IgD-negative memory B cell (primary cell): ENCODE measurements around the gene MACROD2. TPM values are rescaled to one million over a fixed set of nuclear protein-coding genes. Genes with fewer than 3 reads are reported as not detected.

Source experiments
- H3K27ac Mint-ChIP-seq, 3 donors: one replicate each; pipeline ENCODE4 v1.8.0; 2020 to 2022; ENCODE audit warnings: mild to moderate bottlenecking in 3 of 3, mixed read lengths in 3 of 3, moderate library complexity in 1 of 3
- H3K27me3 Mint-ChIP-seq: one replicate; pipeline ENCODE4 v1.8.0; 2021; ENCODE audit warnings: mixed read lengths
- H3K36me3 Mint-ChIP-seq: one replicate; pipeline ENCODE4 v1.8.0; 2020; ENCODE audit warnings: mild to moderate bottlenecking, mixed read lengths
- H3K4me1 Mint-ChIP-seq, 3 donors: one replicate each; pipeline ENCODE4 v1.8.0; 2020 to 2022; ENCODE audit warnings: mixed read lengths in 3 of 3, mild to moderate bottlenecking in 1 of 3
- H3K4me3 Mint-ChIP-seq, 4 donors: one replicate each; pipeline ENCODE4 v1.8.0; 2020 to 2022; ENCODE audit warnings: mild to moderate bottlenecking in 4 of 4, mixed read lengths in 4 of 4, moderate library complexity in 3 of 4
- H3K9me3 Mint-ChIP-seq, 3 donors: one replicate each; pipeline ENCODE4 v1.8.0; 2020 to 2021; ENCODE audit warnings: mixed read lengths in 3 of 3, mild to moderate bottlenecking in 1 of 3
- polyA plus RNA-seq: library from polyadenylated mRNA; unstranded; fragments of 300-500 nt; fragmentation: Illumina TruSeq; gene quantifications from one replicate; pipeline ENCODE4 v1.2.3, GENCODE V29; 2021

MACROD2 gene
- polyA plus RNA-seq, 1 donor from 2014 or later, result 1.3 TPM

DNA sequence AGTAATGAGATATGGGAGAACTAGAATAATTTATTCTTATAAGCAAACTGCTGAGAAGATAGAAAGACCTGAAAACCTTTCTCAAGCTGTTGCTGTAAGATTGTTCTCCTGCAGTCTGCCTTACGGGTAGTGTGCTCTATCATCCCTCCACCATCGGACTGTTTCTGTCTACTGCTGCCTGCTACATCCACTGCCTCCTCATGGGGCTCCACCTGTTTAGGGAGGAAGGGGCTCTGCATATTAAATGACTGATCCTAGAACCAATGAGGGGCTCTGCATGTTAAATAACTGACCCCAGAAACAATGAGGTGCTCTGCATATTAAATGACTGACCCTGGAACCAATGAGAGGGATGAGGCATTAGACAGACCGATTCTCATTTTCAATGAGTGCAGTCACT is 1923.3 kb downstream of the MACROD2 start:
- Mint-ChIP-seq H3K27ac (peak overlapping the region in 2 of 3 donors; percentile 5 to 36), H3K4me1 (peaks cover 38 to 45% (median 38%) of the 10 kb centered on the region in 3 donors), H3K27me3 (no peaks in the 10 kb centered on the region), H3K4me3 (no peak overlapping the region), H3K36me3 (peaks cover 10% of the 10 kb centered on the region), H3K9me3 (peaks cover 0 to 2% (median 0%) of the 10 kb centered on the region in 3 donors)

DNA sequence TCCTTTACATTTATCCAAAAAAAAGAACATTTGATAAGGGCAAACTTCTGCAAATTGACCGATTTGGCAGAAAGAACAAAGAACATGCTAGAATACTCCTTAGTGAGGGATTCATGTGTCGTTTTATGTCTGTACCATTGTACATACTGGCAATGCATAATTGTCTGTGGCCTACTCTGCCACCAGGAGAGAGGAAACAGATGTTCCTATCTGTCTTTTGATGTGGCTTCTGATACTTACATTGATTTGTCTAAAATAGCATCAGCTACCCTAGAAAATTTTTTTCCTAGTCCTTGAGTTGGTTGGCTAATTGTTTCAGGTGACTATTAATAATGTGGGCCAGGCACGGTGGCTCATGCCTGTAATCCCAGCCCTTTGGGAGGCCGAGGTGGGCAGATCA is 1923.8 kb downstream of the MACROD2 start:
- Mint-ChIP-seq H3K27ac (peak overlapping the region in 2 of 3 donors; percentile 5 to 87), H3K4me1 (peaks cover 36 to 49% (median 38%) of the 10 kb centered on the region in 3 donors), H3K4me3 (peak overlapping the region in 2 of 4 donors; percentile 44 to 80), H3K36me3 (peaks cover 10% of the 10 kb centered on the region), H3K27me3 (no peaks in the 10 kb centered on the region), H3K9me3 (peaks cover 0 to 2% (median 0%) of the 10 kb centered on the region in 3 donors)

DNA sequence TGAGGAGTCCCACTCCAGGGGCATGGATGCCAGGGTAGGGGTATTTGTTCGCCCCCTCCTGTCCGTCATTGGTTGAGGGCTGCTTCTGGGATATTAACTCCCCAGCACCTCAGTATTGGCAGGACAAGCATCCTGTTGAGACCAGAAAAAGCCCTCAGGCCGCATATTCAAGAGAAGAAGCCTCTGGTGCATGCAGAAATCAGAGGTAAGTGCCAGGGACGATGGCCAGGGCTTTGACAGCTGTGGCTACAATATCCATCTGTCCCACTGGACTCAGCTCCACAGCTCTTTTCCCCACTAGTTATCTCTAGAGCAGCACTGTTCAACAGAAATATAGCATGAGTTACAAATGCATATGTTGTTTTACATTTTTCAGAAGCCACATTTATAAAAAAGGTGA is 1926.6 kb downstream of the MACROD2 start:
- H3K4me1 Mint-ChIP-seq, result peaks cover 38 to 61% (median 40%) of the 10 kb centered on the region in 3 donors
- peaks cover 0 to 2% (median 0%) of the 10 kb centered on the region in 3 donors for H3K9me3 Mint-ChIP-seq
- H3K27me3 Mint-ChIP-seq, result no peaks in the 10 kb centered on the region
- peak overlapping the region in 2 of 4 donors; percentile 20 to 87 for H3K4me3 Mint-ChIP-seq
- peaks cover 7% of the 10 kb centered on the region for H3K36me3 Mint-ChIP-seq
- H3K27ac Mint-ChIP-seq, result peak overlapping the region in 1 of 3 donors; percentile 76

DNA sequence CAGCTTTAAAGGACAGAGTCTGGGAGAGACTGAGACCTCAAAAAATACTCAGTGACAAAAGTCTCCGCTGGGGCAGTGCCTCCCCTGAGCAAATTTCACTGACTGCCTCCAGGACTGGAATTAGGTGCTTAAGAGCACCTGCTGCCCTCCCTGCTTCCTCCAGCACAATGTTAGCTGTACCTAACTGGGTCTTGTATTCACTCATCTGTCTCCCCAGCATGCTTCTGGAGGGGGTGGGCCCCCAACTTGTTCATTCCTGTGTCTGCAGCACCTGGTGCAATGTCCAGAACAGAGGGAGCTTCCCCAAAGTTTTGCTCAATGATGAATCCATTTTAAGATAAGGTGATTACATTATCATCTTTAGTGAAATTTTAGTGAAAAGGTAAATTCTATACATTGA is 1927.2 kb downstream of the MACROD2 start:
- Mint-ChIP-seq H3K27me3 (no peaks in the 10 kb centered on the region), H3K9me3 (peaks cover 0 to 2% (median 0%) of the 10 kb centered on the region in 3 donors), H3K4me1 (peaks cover 38 to 60% (median 40%) of the 10 kb centered on the region in 3 donors), H3K36me3 (peaks cover 7% of the 10 kb centered on the region), H3K27ac (peak overlapping the region in 2 of 3 donors; percentile 71 to 76), H3K4me3 (peak overlapping the region in 3 of 4 donors; percentile 28 to 87 (median 77))

DNA sequence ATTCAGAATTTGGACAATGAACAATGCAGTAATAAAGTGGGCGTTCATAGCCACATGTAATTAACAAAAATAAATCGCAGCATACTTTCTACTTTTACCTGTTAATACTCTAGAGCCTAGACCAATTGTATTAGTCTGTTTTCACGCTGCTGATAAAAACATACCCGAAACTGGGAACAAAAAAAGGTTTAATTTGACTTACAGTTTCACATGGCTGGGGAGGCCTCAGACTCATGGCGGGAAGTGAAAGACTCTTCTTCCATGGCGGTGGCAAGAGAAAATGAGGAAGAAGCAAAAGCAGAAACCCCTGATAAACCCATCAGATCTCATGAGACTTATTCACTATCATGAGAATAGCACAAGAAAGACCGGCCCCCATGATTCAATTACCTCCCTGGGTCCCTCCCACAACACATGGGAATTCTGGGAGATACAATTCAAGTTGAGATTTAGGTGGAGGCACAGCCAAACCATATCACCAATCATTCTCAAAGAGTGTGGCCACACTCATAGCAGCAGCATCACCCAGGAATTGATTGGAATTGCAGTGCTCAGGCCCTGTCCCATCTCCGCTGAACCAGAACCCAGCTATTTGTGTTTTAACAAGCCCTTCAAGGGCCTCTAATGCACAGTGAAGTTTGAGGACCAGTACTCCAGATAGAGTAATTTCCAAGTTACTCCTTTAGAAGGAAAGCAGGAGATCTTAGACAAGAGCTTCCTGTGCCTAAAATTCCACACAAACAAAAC is 1927.9 kb downstream of the MACROD2 start:
- peak overlapping the region in 1 of 3 donors; percentile 0 for H3K27ac Mint-ChIP-seq
- H3K27me3 Mint-ChIP-seq, result no peaks in the 10 kb centered on the region
- H3K36me3 Mint-ChIP-seq, result peaks cover 7% of the 10 kb centered on the region
- peaks cover 38 to 60% (median 40%) of the 10 kb centered on the region in 3 donors for H3K4me1 Mint-ChIP-seq
- H3K9me3 Mint-ChIP-seq, result peaks cover 0 to 2% (median 0%) of the 10 kb centered on the region in 3 donors
- peak overlapping the region in 3 of 4 donors; percentile 23 to 87 (median 77) for H3K4me3 Mint-ChIP-seq

DNA sequence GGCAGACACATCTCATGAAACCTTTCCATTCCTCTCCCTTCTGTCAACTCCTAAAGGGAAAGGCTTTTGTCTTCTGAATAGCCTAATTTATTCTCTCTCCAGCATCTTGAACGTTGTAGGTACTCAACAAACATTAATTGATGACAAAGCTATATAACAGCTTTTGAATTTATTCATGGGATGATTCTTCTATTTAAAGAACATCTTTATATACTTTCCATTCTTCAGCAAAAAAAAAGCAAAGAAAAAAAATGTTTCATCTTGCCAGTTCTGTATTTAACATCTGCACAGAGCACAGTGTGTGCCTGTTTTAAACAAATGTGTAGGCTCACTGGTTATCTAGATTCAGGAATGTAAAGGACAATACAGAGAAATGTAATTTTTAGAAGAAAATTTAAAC is 1929.2 kb downstream of the MACROD2 start:
- Mint-ChIP-seq H3K4me3 (no peak overlapping the region), H3K36me3 (peaks cover 5% of the 10 kb centered on the region), H3K4me1 (peaks cover 27 to 49% (median 32%) of the 10 kb centered on the region in 3 donors), H3K9me3 (peaks cover 0 to 2% (median 0%) of the 10 kb centered on the region in 3 donors), H3K27ac (no peak overlapping the region), H3K27me3 (no peaks in the 10 kb centered on the region)

DNA sequence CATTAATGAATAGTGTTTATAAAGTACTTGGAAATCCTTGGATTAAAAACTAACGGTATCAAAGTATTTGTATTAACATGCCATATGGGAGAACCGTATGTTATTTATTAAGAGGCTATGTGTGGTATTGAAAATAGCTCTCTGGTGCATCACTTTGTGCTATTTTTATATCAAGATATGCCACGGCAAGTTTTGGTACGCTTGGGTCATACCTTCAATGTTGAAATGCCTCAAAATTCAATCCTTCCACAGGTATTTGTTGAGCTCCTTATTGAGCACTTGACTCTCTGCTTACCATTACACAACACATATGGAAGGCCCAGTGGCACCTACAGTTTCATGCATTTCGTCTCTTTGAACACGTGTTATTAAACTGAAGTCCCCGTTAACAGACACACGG is 1930.1 kb downstream of the MACROD2 start:
- H3K36me3 Mint-ChIP-seq, result peaks cover 5% of the 10 kb centered on the region

DNA sequence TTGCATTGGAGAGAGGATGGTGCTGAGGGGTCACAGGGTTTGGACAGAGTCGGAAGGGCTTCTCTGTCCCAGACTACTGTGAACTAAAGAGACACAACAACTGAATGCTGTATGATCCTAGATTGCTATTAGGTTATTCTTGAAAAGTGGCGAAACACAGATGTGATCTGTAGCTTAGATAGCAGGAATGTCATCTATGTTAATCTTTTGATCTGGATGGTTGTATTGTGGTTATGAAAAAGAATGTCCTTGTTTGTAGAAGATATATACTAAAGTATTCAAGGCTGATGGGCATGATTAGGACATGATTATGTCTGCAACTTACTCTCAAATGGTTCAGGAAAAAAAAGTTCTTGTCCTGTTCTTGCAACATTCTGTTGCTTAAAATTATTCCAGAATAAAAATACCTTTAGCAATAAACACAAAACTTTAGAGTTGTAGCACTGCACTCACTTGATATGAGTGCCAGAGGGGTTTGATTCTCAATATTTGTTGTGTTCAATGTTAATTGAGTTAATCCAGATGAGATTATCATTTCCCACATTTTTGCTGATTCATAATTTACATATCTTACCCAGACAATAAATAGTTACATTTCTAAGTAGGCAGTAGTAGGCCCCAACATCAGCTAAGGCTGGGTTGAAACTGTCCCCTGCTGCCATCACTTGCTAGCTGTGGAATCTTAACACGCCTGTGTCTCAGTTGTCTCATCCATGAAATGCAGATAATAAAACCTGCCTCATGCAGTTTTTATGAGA is 1932.8 kb downstream of the MACROD2 start:
- peaks cover 2% of the 10 kb centered on the region for H3K36me3 Mint-ChIP-seq
- no peaks in the 10 kb centered on the region for H3K9me3 Mint-ChIP-seq
- H3K27ac Mint-ChIP-seq, result no peak overlapping the region
- H3K4me3 Mint-ChIP-seq, result no peak overlapping the region
- H3K4me1 Mint-ChIP-seq, result peaks cover 8 to 29% (median 9%) of the 10 kb centered on the region in 3 donors
- no peaks in the 10 kb centered on the region for H3K27me3 Mint-ChIP-seq

More for the DNA sequence above, 1930.1 kb downstream of the MACROD2 start:
- Mint-ChIP-seq H3K27me3 (no peaks in the 10 kb centered on the region), H3K4me1 (peaks cover 28 to 46% (median 31%) of the 10 kb centered on the region in 3 donors), H3K4me3 (no peak overlapping the region), H3K9me3 (peaks cover 0 to 2% (median 0%) of the 10 kb centered on the region in 3 donors), H3K27ac (no peak overlapping the region)

DNA sequence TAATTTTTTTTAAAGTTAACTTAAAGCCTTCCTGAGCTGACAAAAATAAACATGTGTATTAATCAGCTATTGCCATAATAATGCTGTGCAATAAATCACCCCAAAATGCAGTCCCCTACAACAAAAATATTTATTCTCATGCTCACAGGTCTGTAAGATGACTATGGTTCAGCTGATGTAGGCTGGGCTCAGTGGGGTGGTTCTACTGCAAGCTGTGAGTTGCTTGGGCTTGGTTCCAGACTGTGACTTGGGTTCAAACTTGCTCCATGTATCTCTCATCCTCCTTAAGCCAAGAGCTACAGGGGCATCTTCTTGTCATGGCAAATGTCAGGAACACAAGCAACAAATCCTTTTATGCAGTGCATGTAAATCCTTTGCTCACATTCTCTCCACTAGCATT is 1933.6 kb downstream of the MACROD2 start:
- no peak overlapping the region for H3K27ac Mint-ChIP-seq
- no peaks in the 10 kb centered on the region for H3K9me3 Mint-ChIP-seq
- no peaks in the 10 kb centered on the region for H3K27me3 Mint-ChIP-seq
- H3K36me3 Mint-ChIP-seq, result peaks cover 2% of the 10 kb centered on the region
- no peak overlapping the region for H3K4me3 Mint-ChIP-seq
- peaks cover 4 to 23% (median 4%) of the 10 kb centered on the region in 3 donors for H3K4me1 Mint-ChIP-seq

DNA sequence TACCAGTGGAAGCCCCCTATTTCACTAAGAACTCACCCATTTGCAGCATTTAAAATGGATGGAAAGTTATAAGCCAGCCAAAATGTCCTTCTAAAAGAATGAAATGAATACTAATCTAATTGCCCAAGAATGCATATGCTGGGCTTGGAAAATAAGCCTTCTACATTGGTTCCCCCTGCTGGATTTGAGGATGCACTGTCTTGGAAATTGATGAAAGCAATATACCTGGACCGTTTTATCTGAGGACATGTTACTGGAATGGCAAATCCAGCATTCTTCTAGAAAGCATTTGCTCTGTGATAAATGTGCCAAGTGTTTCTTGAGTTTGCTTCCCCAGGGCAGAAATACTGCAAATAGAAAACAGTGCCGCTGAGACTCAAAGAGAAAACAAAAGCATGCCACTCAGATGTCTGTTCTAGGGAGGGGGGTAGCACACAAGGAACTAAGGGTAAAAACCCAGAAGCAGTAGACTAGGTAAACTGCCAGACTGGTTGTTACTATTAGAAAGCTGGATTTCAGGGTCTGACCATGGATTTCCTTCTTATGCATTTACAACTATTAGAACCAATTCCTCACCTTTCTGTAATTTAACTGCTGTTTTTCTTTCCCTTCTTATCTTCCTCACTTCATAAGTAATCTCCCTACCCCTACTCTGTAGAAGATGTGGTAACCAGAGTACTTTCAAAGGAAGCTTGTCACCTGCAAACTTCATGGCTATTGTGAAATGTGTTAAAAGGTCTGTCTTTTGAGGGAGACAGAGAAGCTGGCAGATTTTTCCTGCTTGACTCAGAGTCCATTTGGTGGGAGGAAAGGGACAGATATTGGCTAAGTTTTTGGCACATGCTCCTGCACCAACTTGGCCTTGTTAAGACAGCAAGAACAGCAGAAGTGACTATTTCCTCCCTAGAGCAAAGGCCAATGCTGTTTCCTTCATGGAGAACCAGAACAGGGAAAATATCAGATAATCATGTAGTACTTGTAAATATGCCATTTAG is 1935.3 kb downstream of the MACROD2 start:
- Mint-ChIP-seq H3K36me3 (peaks cover 2% of the 10 kb centered on the region), H3K4me3 (no peak overlapping the region), H3K4me1 (peaks cover 4 to 14% (median 4%) of the 10 kb centered on the region in 3 donors), H3K9me3 (no peaks in the 10 kb centered on the region), H3K27me3 (no peaks in the 10 kb centered on the region), H3K27ac (no peak overlapping the region)

DNA sequence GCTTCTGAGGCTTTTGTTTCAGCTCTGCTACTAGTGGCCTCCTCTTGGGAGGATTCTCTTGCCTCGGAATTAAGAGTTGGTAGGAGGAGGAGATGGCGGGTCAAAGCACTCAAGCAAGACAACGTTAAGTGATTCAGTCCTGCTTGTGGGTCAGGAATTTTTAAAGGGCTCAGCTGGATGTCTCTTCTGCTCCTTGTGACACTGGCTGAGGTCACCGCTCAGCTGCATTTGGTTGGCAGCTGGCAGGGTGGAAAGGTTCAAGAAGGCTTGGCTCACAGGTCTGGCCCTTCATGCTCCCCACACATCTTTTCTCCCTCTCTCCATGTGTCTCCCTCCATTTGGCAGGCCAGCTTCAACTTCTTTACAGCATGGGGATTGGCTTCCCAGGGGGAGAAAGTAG is 1936.6 kb downstream of the MACROD2 start:
- no peak overlapping the region for H3K27ac Mint-ChIP-seq
- peaks cover 5 to 10% (median 7%) of the 10 kb centered on the region in 3 donors for H3K4me1 Mint-ChIP-seq
- H3K36me3 Mint-ChIP-seq, result no peaks in the 10 kb centered on the region
- no peaks in the 10 kb centered on the region for H3K27me3 Mint-ChIP-seq
- no peak overlapping the region for H3K4me3 Mint-ChIP-seq
- H3K9me3 Mint-ChIP-seq, result no peaks in the 10 kb centered on the region

DNA sequence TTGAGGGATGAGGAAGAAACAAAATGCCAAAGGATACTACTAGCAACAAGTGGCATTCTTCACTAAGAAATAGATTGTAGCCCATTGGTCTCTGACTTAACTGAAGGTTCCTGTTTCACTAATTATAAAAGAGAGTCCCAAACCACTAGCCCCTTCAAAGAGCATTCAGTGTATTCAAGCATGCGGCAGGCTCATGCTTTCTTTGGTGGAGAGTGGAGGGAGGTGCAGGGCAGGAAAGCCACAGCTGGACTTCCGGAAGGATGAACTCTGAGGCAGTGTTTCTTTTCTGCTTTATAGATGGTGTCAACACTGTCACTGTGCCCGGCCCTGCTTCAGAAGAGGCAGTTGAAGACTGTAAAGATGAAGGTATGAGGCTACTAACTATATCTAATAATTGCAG is 1941.9 kb downstream of the MACROD2 start:
- Mint-ChIP-seq H3K36me3 (peaks cover 4% of the 10 kb centered on the region), H3K4me1 (peaks cover 11 to 12% (median 11%) of the 10 kb centered on the region in 3 donors), H3K4me3 (peak overlapping the region in 2 of 4 donors; percentile 19 to 70), H3K9me3 (peaks cover 0 to 7% (median 4%) of the 10 kb centered on the region in 3 donors), H3K27me3 (no peaks in the 10 kb centered on the region), H3K27ac (peak overlapping the region in 2 of 3 donors; percentile 65 to 68)

DNA sequence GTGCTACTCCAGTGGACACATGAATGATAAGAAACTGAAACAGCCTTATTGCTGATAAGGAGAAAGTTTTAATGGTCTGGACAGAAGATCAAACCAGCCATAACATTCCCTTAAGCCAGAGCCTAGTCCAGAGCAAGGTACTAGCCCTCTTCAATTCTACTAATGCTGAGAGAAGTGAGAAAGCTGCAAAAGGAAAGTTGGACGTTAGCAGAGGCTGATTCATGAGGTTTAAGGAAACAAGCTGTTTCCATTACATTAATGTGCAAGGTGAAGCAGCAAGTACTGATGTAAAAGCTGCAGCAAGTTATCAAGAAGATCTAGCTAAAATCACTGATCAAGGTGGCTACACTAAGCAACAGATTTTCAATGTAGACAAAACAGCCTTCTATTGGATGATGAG is 1943.5 kb downstream of the MACROD2 start:
- Mint-ChIP-seq H3K27me3 (no peaks in the 10 kb centered on the region), H3K36me3 (peaks cover 4% of the 10 kb centered on the region), H3K4me1 (peaks cover 11 to 12% (median 11%) of the 10 kb centered on the region in 3 donors), H3K27ac (no peak overlapping the region), H3K9me3 (peaks cover 1 to 7% (median 6%) of the 10 kb centered on the region in 3 donors), H3K4me3 (no peak overlapping the region)

DNA sequence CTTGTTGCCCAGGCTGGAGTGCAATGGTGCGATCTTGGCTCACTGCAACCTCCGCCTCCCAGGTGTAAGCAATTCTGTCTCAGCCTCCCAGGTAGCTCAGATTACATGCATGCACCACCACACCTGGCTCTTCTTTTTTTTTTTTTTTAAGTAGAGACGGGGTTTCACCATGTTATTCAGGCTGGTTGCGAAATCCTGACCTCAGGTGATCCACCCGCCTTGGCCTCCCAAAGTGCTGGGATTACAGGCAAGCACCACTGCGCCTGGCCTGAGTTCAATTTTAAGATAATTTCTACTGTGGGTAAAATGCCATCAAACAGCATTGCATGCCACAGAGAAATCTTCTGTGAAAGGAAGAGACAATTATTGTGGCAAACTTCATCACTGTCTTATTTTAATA is 1944.8 kb downstream of the MACROD2 start:
- peaks cover 1 to 7% (median 6%) of the 10 kb centered on the region in 3 donors for H3K9me3 Mint-ChIP-seq
- no peak overlapping the region for H3K4me3 Mint-ChIP-seq
- no peak overlapping the region for H3K27ac Mint-ChIP-seq
- H3K4me1 Mint-ChIP-seq, result peaks cover 9 to 12% (median 11%) of the 10 kb centered on the region in 3 donors
- H3K36me3 Mint-ChIP-seq, result peaks cover 4% of the 10 kb centered on the region
- H3K27me3 Mint-ChIP-seq, result no peaks in the 10 kb centered on the region
